ENCODE measurements around the gene MAML1. TPM values are rescaled to one million over a fixed set of nuclear protein-coding genes. Genes with fewer than 3 reads are reported as not detected.

The MAML1 gene
- total RNA-seq, 1 experiment from 2014 or later, result 34.0 TPM

- intact Hi-C loops (cut with micrococcal nuclease; ENCODE audit: unreplicated experiment), result no loop called here
- DNase-seq, result no peak
- H3K79me2 ChIP-seq (ENCODE audit: low read depth), result peaks cover 39% of the 10 kb centered on the region
- BruUV-seq (replicated peaks), result no TSS peak
- H3K9me2 ChIP-seq (ENCODE audit: insufficient read depth), result no peaks in the 10 kb centered on the region
- H3K36me3 ChIP-seq (ENCODE audit: low read depth), result peaks cover 56% of the 10 kb centered on the region
- no peak for TF ChIP-seq CTCF (conservative IDR thresholded peaks at IDR 0.05)
- no peak for TF ChIP-seq EZH2 (IDR thresholded peaks at IDR 0.05; ENCODE audit: low read depth)
- no peak overlapping the region for H3K27ac ChIP-seq
- peaks cover 63% of the 10 kb centered on the region for H4K20me1 ChIP-seq (ENCODE audit: insufficient read depth)
- no peak overlapping the region for H3K4me2 ChIP-seq
- no peak overlapping the region for H3K4me3 ChIP-seq
- POLR2A ChIA-PET (ENCODE audit: unreplicated experiment), result interaction anchor here (0.6 to 0.7 kb wide), 2 partner anchors 35 to 77 kb away, joined by 3 to 11 read pairs; no protein-coding TSS in a partner anchor
- H2AFZ ChIP-seq, result no peak overlapping the region
- H3F3A ChIP-seq (ENCODE audit: insufficient read depth, low read depth), result peaks cover 73% of the 10 kb centered on the region
- no peaks in the 10 kb centered on the region for H3K27me3 ChIP-seq (ENCODE audit: insufficient read depth, low read depth)
- no peaks in the 10 kb centered on the region for H3K9me3 ChIP-seq (ENCODE audit: insufficient read depth, low read depth)
- CTCF ChIA-PET, result no interaction called here
- no peaks in the 10 kb centered on the region for H3K4me1 ChIP-seq (replicated peaks; ENCODE audit: insufficient read depth)
Measured at GRCh38 chr5:179720222-179720621, 12.4 kb upstream of the MAML1 start.

- peaks cover 1% of the 10 kb centered on the region; the same call in 1 of the 2 replicates for H3K4me1 ChIP-seq (replicated peaks; ENCODE audit: insufficient read depth)
- H3K36me3 ChIP-seq (ENCODE audit: low read depth), result peaks cover 59% of the 10 kb centered on the region
- H3K9me3 ChIP-seq (ENCODE audit: insufficient read depth, low read depth), result no peaks in the 10 kb centered on the region
- peaks cover 94% of the 10 kb centered on the region for H3F3A ChIP-seq (ENCODE audit: insufficient read depth, low read depth)
- POLR2A ChIA-PET (ENCODE audit: unreplicated experiment), result no interaction called here
- intact Hi-C loops (cut with micrococcal nuclease; ENCODE audit: unreplicated experiment), result no loop called here
- H3K9me2 ChIP-seq (ENCODE audit: insufficient read depth), result no peaks in the 10 kb centered on the region
- BruUV-seq (replicated peaks), result no TSS peak
- no peak for DNase-seq
- H3K4me3 ChIP-seq, result no peak overlapping the region
- peaks cover 53% of the 10 kb centered on the region for H4K20me1 ChIP-seq (ENCODE audit: insufficient read depth)
- no peak overlapping the region for H2AFZ ChIP-seq
- peaks cover 20% of the 10 kb centered on the region for H3K79me2 ChIP-seq (ENCODE audit: low read depth)
- CTCF ChIA-PET, result no interaction called here
- no peak overlapping the region for H3K4me2 ChIP-seq
- no peaks in the 10 kb centered on the region for H3K27me3 ChIP-seq (ENCODE audit: insufficient read depth, low read depth)
- TF ChIP-seq CTCF (conservative IDR thresholded peaks at IDR 0.05), result no peak
- TF ChIP-seq EZH2 (IDR thresholded peaks at IDR 0.05; ENCODE audit: low read depth), result no peak
- no peak overlapping the region for H3K27ac ChIP-seq
Measured at GRCh38 chr5:179724163-179724562, 8.5 kb upstream of the MAML1 start.

- Histone ChIP-seq H3F3A (ENCODE audit: insufficient read depth, low read depth) (peaks cover 100% of the 10 kb centered on the region), H2AFZ (no peak overlapping the region), H3K27ac (peak overlapping the region; percentile 22; the same call in 1 of the 2 replicates), H3K4me2 (no peak overlapping the region), H3K4me3 (no peak overlapping the region), H3K79me2 (ENCODE audit: low read depth) (peaks cover 8% of the 10 kb centered on the region), H4K20me1 (ENCODE audit: insufficient read depth) (peaks cover 50% of the 10 kb centered on the region), H3K9me2 (ENCODE audit: insufficient read depth) (no peaks in the 10 kb centered on the region), H3K27me3 (ENCODE audit: insufficient read depth, low read depth) (no peaks in the 10 kb centered on the region), H3K9me3 (ENCODE audit: insufficient read depth, low read depth) (no peaks in the 10 kb centered on the region), H3K36me3 (ENCODE audit: low read depth) (peaks cover 59% of the 10 kb centered on the region), H3K4me1 (replicated peaks; ENCODE audit: insufficient read depth) (peaks cover 28% of the 10 kb centered on the region)
- CTCF ChIA-PET, result no interaction called here
- intact Hi-C loops (cut with micrococcal nuclease; ENCODE audit: unreplicated experiment), result no loop called here
- DNase-seq, result no peak
- TF ChIP-seq EZH2 (IDR thresholded peaks at IDR 0.05; ENCODE audit: low read depth) (no peak), CTCF (conservative IDR thresholded peaks at IDR 0.05) (no peak)
- POLR2A ChIA-PET (ENCODE audit: unreplicated experiment), result no interaction called here
- no TSS peak for BruUV-seq (replicated peaks)
Measured at GRCh38 chr5:179727106-179727505, 5.5 kb upstream of the MAML1 start.

Data from PC-9 (cell line).